Pancreas (tissue), 10 donors: Measurements from ENCODE around the gene MPL. TPM values are rescaled to one million over a fixed set of nuclear protein-coding genes. Genes with fewer than 3 reads are reported as not detected.

Source experiments
- ATAC-seq, 4 donors: fragments of 200-7000 bp; cut with Tn5 transposase; one replicate each; pipeline versions ENCODE4 v1.8.0 to v1.9.1; 2020; ENCODE audit warnings: mild to moderate bottlenecking in 4 of 4, moderate library complexity in 4 of 4
- DNase-seq, 6 donors: peaks; one replicate each; pipeline ENCODE4 v3.0.0-alpha.2; 2020
- FAIRE-seq: peaks from 2 replicates; lab custom pipeline; 2012; peaks lifted over from hg19 to GRCh38; lab: Jason Lieb, UNC
- H3K27ac ChIP-seq, 4 donors: fragments of 200-600 bp; sonication (generic); 1 replicate in 3 of 4; 2 replicates in 1 of 4; pipeline versions ENCODE4 v1.5.0 to v1.8.0; 2020
- H3K27me3 ChIP-seq, 4 donors: fragments of 200-600 bp; one replicate each; pipeline ENCODE4 v1.8.0; 2021
- H3K36me3 ChIP-seq, 3 donors: fragments of 200-600 bp; sonication (generic) in 1 of 3; one replicate each; pipeline versions ENCODE4 v1.5.0 to v1.8.0; 2020 to 2021
- H3K4me1 ChIP-seq, 3 donors: fragments of 200-600 bp; one replicate each; pipeline ENCODE4 v1.8.0; 2021
- H3K4me3 ChIP-seq, 4 donors: fragments of 200-600 bp; sonication (generic) in 2 of 4; one replicate each; pipeline versions ENCODE4 v1.5.0 to v1.8.0; 2020 to 2021
- H3K9me3 ChIP-seq, 4 donors: fragments of 200-600 bp; one replicate each; pipeline ENCODE4 v1.8.0; 2021
- WGBS, 2 donors: extraction: QIAGEN DNeasy Blood & Tissue Kit; methylation state at CpG; one replicate each; pipeline ENCODE4 v1.1.7; 2013; 5-methylcytosine and 5-hydroxymethylcytosine counted together
- intact Hi-C, 3 donors: fragments of 100-400 bp; cut with DNase I; formaldehyde crosslinking; loops; one replicate each; pipeline versions ENCODE4 v1.11.1 to v1.14.2; 2022
- polyA plus RNA-seq, 2 donors: library from polyadenylated mRNA; stranded (reverse); fragments of 200-250 nt; gene quantifications; one replicate each; pipeline ENCODE4 v1.2.3, GENCODE V29; 2013
- total RNA-seq, 6 donors: library from RNA; stranded (reverse); fragmentation: NEBNext Ultra II Directional in 4 of 6; extraction: Animal tissue kit (Norgen Biotek cat#: 25700) in 4 of 6; gene quantifications; one replicate each; pipeline versions ENCODE4 v1.2.1 to v1.2.4, GENCODE V29; 2021 to 2023
- TF ChIP-seq, protein P1 (sequence below), 4 donors: fragments of 200-600 bp; sonication (generic) in 3 of 4; IDR thresholded peaks; one replicate each; pipeline versions ENCODE4 v1.5.0 to v1.8.0; 2021; ENCODE audit warnings: antibody characterized with exemption in 4 of 4
- donor health status: healthy with polysubstance abuse.
- donor health status: DM: no; HTN: no; CAD: no; lungs with moderate emphysema.
- donor health status: DM: no; HTN: no; CAD: no.
- donor health status: control.
- donor health status: control.
- donor health status: Bipolar disorder and iron deficiency.
- donor health status: DM: yes; HTN: yes; CAD: no.
- donor health status: DM: no; HTN: no; CAD: no.
- donor health status: DM: no; HTN: no; CAD: no.
- donor health status: DM: yes; HTN: yes; CAD: no.

MPL gene
- total and polyA plus RNA-seq, 8 donors = 0.08 to 0.43 (median 0.12) TPM; not detected in 2

DNA sequence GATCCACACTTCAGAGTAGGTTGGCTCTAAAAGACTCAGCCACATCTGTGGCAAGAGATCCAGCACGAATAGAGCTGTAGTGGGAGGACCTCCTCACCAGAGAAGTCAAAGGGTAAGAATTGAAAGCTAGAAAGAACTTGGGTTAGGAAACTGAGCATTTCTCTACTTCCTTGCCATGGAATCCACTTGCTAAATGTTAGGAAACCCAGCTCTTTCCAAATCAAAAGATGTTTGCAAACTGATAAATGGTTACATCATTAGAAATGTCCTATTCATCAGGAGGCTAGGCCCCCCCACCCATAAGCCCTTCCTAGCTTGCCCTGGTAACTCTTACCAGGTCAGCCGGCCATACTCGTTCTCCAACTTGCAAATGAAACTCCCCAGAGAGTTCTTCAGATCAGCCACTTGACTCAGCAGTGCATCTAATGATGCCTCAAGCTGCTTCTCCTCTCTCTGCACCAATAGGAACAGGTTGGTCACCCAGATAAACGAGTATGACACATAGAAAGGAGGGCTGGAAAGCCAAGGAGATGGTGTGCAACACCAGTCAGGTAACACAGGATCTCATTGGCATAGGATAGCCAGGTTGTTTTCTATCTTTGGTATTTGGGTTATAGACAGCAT lies 50.5 kb downstream of the MPL start:
- ATAC-seq = no peak
- intact Hi-C loops = no loop called here

DNA sequence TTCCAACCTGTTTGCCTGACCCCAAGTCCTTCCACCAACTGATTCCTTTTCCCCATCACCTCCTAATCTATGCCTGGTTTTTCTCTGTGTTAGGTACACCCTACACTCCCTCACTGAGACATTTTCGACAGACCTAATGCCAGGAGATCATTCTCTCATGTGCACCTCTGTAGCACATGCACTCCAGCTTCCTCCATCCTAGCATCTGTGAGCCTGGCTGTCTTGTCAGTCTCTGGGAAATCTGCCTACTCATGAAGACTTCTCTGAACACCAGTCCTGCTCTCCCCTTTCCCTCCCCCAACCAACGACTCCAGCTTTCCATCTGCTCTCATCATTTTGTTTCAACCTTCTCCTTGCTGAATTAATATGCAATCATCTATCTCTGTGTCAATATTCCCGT lies 51.0 kb downstream of the MPL start:
- FAIRE-seq (no peak), DNase-seq (no peak), ATAC-seq (no peak)
- no peaks in the 10 kb centered on the region for H3K9me3 ChIP-seq
- peaks cover 17 to 31% (median 24%) of the 10 kb centered on the region in 3 donors for H3K36me3 ChIP-seq
- peak overlapping the region in 3 of 4 donors; percentile 87 to 92 (median 91) for H3K4me3 ChIP-seq
- 13 to 14% methylated on average over 3 of the region's 3 CpGs for WGBS, 2 donors
- H3K27ac ChIP-seq = peak overlapping the region in 1 of 4 donors; percentile 70
- TF ChIP-seq, protein P1, sequence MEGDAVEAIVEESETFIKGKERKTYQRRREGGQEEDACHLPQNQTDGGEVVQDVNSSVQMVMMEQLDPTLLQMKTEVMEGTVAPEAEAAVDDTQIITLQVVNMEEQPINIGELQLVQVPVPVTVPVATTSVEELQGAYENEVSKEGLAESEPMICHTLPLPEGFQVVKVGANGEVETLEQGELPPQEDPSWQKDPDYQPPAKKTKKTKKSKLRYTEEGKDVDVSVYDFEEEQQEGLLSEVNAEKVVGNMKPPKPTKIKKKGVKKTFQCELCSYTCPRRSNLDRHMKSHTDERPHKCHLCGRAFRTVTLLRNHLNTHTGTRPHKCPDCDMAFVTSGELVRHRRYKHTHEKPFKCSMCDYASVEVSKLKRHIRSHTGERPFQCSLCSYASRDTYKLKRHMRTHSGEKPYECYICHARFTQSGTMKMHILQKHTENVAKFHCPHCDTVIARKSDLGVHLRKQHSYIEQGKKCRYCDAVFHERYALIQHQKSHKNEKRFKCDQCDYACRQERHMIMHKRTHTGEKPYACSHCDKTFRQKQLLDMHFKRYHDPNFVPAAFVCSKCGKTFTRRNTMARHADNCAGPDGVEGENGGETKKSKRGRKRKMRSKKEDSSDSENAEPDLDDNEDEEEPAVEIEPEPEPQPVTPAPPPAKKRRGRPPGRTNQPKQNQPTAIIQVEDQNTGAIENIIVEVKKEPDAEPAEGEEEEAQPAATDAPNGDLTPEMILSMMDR (IDR thresholded peaks at IDR 0.05) = no peak
- intact Hi-C loops = no loop called here
- H3K4me1 ChIP-seq = peaks cover 8 to 24% (median 18%) of the 10 kb centered on the region in 3 donors
- H3K27me3 ChIP-seq = no peaks in the 10 kb centered on the region

More for the DNA sequence above, 50.5 kb downstream of the MPL start:
- no peaks in the 10 kb centered on the region for H3K27me3 ChIP-seq
- DNase-seq (no peak), FAIRE-seq (no peak)
- H3K9me3 ChIP-seq = no peaks in the 10 kb centered on the region
- peak overlapping the region in 1 of 4 donors; percentile 91 for H3K4me3 ChIP-seq
- no peak overlapping the region for H3K27ac ChIP-seq
- WGBS, 2 donors = 34 to 41% methylated on average over 4 of the region's 4 CpGs
- H3K36me3 ChIP-seq = peaks cover 17 to 37% (median 24%) of the 10 kb centered on the region in 3 donors
- peaks cover 8 to 24% (median 18%) of the 10 kb centered on the region in 3 donors for H3K4me1 ChIP-seq
- TF ChIP-seq, protein P1 (IDR thresholded peaks at IDR 0.05) = no peak

DNA sequence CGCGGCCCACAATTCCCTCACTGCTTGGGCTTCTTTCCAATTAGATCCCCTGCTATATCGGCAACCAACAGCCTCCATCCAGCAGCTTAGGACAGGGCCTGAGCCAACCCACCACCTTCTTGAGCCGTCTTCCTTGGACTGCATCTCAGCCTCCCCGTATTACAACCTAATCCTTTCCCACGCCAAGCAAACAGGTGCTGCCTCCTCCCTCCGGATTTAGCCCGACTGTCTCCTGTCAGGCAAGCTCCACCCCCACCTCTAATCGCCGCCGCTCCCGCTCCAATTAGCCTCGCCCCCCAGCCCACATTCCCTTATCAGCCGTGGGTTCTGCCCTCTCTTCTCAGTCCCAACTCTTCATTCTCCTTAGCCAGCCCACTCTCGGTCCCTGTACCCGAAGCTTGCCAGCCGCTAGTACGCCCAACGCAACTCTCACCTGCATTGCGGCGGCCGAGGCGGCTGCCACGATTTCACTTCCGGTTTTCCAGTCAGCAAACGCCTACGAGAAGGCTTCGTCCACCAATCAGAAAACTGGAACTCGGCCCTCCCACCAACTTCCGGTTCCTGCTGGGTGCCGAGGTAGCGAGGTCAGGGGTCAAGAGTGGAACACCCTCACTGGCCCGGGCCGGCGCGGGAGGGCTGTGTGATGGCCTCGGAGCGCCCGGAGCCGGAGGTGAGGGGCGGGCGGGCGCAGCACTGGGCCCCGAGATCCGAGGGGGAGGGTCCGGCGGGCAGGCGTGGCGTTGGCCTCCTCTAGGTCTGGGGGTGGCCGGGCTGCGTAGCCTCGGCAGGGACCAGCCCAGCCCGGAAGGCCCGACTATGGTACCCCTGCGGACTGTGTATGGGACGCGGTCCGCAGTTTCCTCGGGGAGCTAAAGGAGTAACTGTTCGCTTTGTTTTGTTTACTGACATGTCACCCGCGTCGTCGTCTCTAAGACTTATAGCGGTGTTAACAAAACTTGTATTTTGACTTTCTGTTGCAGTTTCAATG lies 52.0 kb downstream of the MPL start, which contains the start of the genes MED8 and SZT2:
Gene MED8, minus strand, starts transcription at position 475 of the 988 bp plus-strand sequence. Its CDS starts 36 bp downstream, at position 439.
Gene SZT2, plus strand, starts transcription at position 574 of the 988 bp plus-strand sequence. Its CDS starts 70 bp downstream, at position 644.
- peak; percentile 99 for ATAC-seq
- Histone ChIP-seq H3K9me3 (no peaks in the 10 kb centered on the region), H3K27ac (peak within 1 kb of the TSS; percentile 70 to 78 (median 76)), H3K36me3 (peaks cover 13 to 21% (median 17%) of the 10 kb centered on the region in 3 donors), H3K4me1 (peaks cover 8 to 24% (median 18%) of the 10 kb centered on the region in 3 donors), H3K27me3 (no peaks in the 10 kb centered on the region), H3K4me3 (peak within 1 kb of the TSS; percentile 87 to 96 (median 92))
- FAIRE-seq = no peak
- intact Hi-C loops = no loop called here
- WGBS, 2 donors = 0 to 1% methylated on average over 63 to 65 of the region's 65 CpGs
- TF ChIP-seq, protein P1 (IDR thresholded peaks at IDR 0.05) = no peak
- peak; percentile 91 to 97 (median 95) for DNase-seq

DNA sequence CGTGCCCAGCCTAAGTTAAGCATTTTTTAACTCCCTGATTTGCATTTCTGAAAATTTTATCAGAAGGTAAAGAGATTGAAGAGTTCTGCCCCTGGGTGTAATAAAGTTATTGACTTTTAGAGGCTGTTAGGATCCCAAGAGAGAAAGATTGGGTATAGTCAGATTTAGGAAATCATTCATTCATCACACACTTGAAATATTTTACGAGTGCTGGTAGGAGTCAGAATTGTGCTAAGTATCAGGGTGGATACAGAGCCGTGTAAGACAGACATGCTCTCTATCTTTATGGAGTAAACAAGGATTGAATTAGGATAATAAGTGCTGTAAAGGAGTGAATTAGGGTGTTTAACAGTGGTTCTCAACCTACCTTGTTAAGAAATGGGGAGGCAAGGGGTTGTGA lies 55.1 kb downstream of the MPL start:
- intact Hi-C loops = no loop called here
- TF ChIP-seq, protein P1 (IDR thresholded peaks at IDR 0.05) = no peak
- no peaks in the 10 kb centered on the region for H3K36me3 ChIP-seq
- 49 to 63% methylated on average over 3 of the region's 3 CpGs for WGBS, 2 donors
- peaks cover 8 to 24% (median 18%) of the 10 kb centered on the region in 3 donors for H3K4me1 ChIP-seq
- no peak for DNase-seq
- no peak for FAIRE-seq
- no peaks in the 10 kb centered on the region for H3K27me3 ChIP-seq
- no peak for ATAC-seq
- H3K9me3 ChIP-seq = no peaks in the 10 kb centered on the region
- no peak overlapping the region for H3K4me3 ChIP-seq
- no peak overlapping the region for H3K27ac ChIP-seq
